Neuronal stem cell (in vitro differentiated cells): ENCODE measurements around the gene SERPINB3.

Experiments
- DNase-seq: peaks from one replicate; pipeline ENCODE4 v3.0.0-alpha.2; 2013; ENCODE audit warnings: low spot score
- H2AFZ ChIP-seq: one replicate; pipeline ENCODE4 v1.6.1; 2013; ENCODE audit warnings: mild to moderate bottlenecking, low read length, inconsistent platforms
- H2AK5ac ChIP-seq: 2 replicates; pipeline ENCODE4 v1.6.1; 2013; ENCODE audit warnings: low read depth, mild to moderate bottlenecking, inconsistent platforms, low read length, moderate library complexity, mixed read lengths
- H2BK120ac ChIP-seq: 2 replicates; pipeline ENCODE4 v1.6.1; 2013; ENCODE audit warnings: low read depth, mild to moderate bottlenecking, inconsistent platforms, low read length, moderate library complexity, mixed read lengths
- H2BK12ac ChIP-seq: one replicate; pipeline ENCODE4 v1.6.1; 2013; ENCODE audit warnings: low read length, inconsistent platforms
- H2BK15ac ChIP-seq: 2 replicates; pipeline ENCODE4 v1.6.1; 2013; ENCODE audit warnings: mild to moderate bottlenecking, low read length, inconsistent platforms, mixed read lengths
- H2BK5ac ChIP-seq: one replicate; pipeline ENCODE4 v1.6.1; 2013; ENCODE audit warnings: inconsistent platforms, mild to moderate bottlenecking, low read length, moderate library complexity
- H3K14ac ChIP-seq: one replicate; pipeline ENCODE4 v1.6.1; 2013; ENCODE audit warnings: low read length, inconsistent platforms
- H3K18ac ChIP-seq: 2 replicates; pipeline ENCODE4 v1.6.1; 2013; ENCODE audit warnings: low read length, inconsistent platforms
- H3K23ac ChIP-seq: 2 replicates; pipeline ENCODE4 v1.6.1; 2013; ENCODE audit warnings: low read depth, mild to moderate bottlenecking, mixed read lengths, low read length, inconsistent platforms; ENCODE audit not compliant: poor library complexity
- H3K27ac ChIP-seq: replicated peaks from 3 replicates; pipeline ENCODE4 v1.5.1; 2013; ENCODE audit warnings: low read length, inconsistent platforms
- H3K27me3 ChIP-seq, 3 experiments: 2 replicates each; pipeline ENCODE4 v1.6.1; 2013; ENCODE audit warnings: low read length in 3 of 3, mild to moderate bottlenecking in 2 of 3, inconsistent platforms in 1 of 3, low read depth in 1 of 3, mixed read lengths in 1 of 3, moderate library complexity in 1 of 3; ENCODE audit not compliant: control insufficient read depth in 3 of 3, insufficient read depth in 3 of 3
- H3K36me3 ChIP-seq, 2 donors: replicated peaks in 1 of 2; 2 replicates each; pipeline ENCODE4 v1.6.1; 2013; ENCODE audit warnings: low read length in 2 of 2; ENCODE audit not compliant: control insufficient read depth in 2 of 2, insufficient read depth in 2 of 2
- H3K4ac ChIP-seq: 2 replicates; pipeline ENCODE4 v1.6.1; 2013; ENCODE audit warnings: inconsistent platforms, mild to moderate bottlenecking, low read length, moderate library complexity
- H3K4me1 ChIP-seq, 2 donors: 1 replicate in 1 of 2; 2 replicates in 1 of 2; pipeline ENCODE4 v1.6.1; 2013; ENCODE audit warnings: low read length in 2 of 2, low read depth in 1 of 2; ENCODE audit not compliant: control insufficient read depth in 2 of 2, insufficient read depth in 1 of 2
- H3K4me2 ChIP-seq: one replicate; pipeline ENCODE4 v1.6.1; 2013; ENCODE audit warnings: mild to moderate bottlenecking, low read length, inconsistent platforms; ENCODE audit not compliant: insufficient read depth, poor library complexity, severe bottlenecking
- H3K4me3 ChIP-seq, 2 donors: 2 replicates each; pipeline ENCODE4 v1.5.1; 2013; ENCODE audit warnings: low read length in 2 of 2, mild to moderate bottlenecking in 2 of 2, inconsistent platforms in 1 of 2, moderate library complexity in 1 of 2
- H3K79me1 ChIP-seq: one replicate; pipeline ENCODE4 v1.6.1; 2013; ENCODE audit warnings: low read depth, mild to moderate bottlenecking, inconsistent platforms, low read length, moderate library complexity
- H3K9ac ChIP-seq: one replicate; pipeline ENCODE4 v1.6.1; 2013; ENCODE audit warnings: mild to moderate bottlenecking, low read depth, low read length, inconsistent platforms; ENCODE audit not compliant: poor library complexity
- H3K9me3 ChIP-seq, 2 donors: replicated peaks in 1 of 2; 2 replicates each; pipeline versions ENCODE3 to v1.6.1; 2013; ENCODE audit warnings: low read length in 2 of 2, mild to moderate bottlenecking in 2 of 2, inconsistent platforms in 1 of 2, low read depth in 1 of 2, mixed read lengths in 1 of 2, moderate library complexity in 1 of 2; ENCODE audit not compliant: control insufficient read depth in 2 of 2, insufficient read depth in 1 of 2
- H4K8ac ChIP-seq: one replicate; pipeline ENCODE4 v1.6.1; 2013; ENCODE audit warnings: low read depth, mild to moderate bottlenecking, inconsistent platforms, low read length, moderate library complexity
- H4K91ac ChIP-seq: one replicate; pipeline ENCODE4 v1.6.1; 2013; ENCODE audit warnings: low read length, low read depth, mild to moderate bottlenecking, inconsistent platforms; ENCODE audit not compliant: poor library complexity
- WGBS, 2 donors: extraction: QIAGEN DNeasy Blood & Tissue Kit; methylation state at CpG; one replicate each; pipeline ENCODE4 v1.1.7; 2013; ENCODE audit warnings: missing lambda C conversion rate in 2 of 2, mixed read lengths in 1 of 2; ENCODE audit not compliant: insufficient read length in 2 of 2, insufficient replicate concordance in 1 of 2; ENCODE audit errors: extremely low coverage in 2 of 2; 5-methylcytosine and 5-hydroxymethylcytosine counted together

Gene SERPINB3

GRCh38 chr18:63627819-63628218, 33.9 kb downstream of the SERPINB3 start:
- Histone ChIP-seq H2BK120ac (no peak overlapping the region), H3K27ac (no peak overlapping the region), H3K36me3 (peaks cover 0 to 2% of the 10 kb centered on the region in 2 donors), H3K9ac (no peak overlapping the region), H3K14ac (no peak overlapping the region), H3K4me3 (no peak overlapping the region), H2BK5ac (no peak overlapping the region), H2AFZ (no peak overlapping the region), H3K4me2 (no peak overlapping the region), H3K23ac (no peak overlapping the region), H2BK12ac (no peak overlapping the region), H2BK15ac (no peak overlapping the region), H4K8ac (no peak overlapping the region), H3K4me1 (no peaks in the 10 kb centered on the region), H3K9me3 (peaks cover 10 to 18% of the 10 kb centered on the region in 2 donors), H3K27me3 (peaks cover 0 to 2% (median 0%) of the 10 kb centered on the region in 3 experiments), H3K18ac (no peak overlapping the region), H2AK5ac (no peak overlapping the region), H3K4ac (no peak overlapping the region), H4K91ac (no peak overlapping the region), H3K79me1 (no peaks in the 10 kb centered on the region)
- no peak for DNase-seq

DNA sequence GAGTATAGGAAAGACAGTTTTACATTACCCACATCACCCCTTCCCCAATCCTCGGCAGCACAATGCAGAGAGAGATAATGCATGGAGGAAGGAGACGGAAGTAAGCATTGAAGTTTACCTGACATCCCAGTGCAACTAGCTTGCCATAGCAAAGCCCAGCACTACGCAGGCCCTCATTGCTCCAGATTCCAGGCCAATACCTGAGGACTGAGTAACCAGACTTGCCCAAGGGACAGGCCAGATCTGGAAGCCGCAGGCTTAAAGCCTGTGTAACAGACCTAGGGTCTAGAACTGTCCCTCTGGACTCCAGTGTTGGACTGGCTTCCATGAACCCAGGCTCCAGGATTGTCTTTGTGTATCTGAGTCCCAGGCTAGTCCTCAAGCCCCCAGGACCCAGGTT, 35.3 kb downstream of the SERPINB3 start:
- no peak overlapping the region for H2BK12ac ChIP-seq
- peaks cover 10 to 18% of the 10 kb centered on the region in 2 donors for H3K9me3 ChIP-seq
- H4K8ac ChIP-seq = no peak overlapping the region
- no peak overlapping the region for H2BK15ac ChIP-seq
- no peak overlapping the region for H4K91ac ChIP-seq
- peaks cover 0 to 2% (median 0%) of the 10 kb centered on the region in 3 experiments for H3K27me3 ChIP-seq
- no peak overlapping the region for H2BK120ac ChIP-seq
- H3K4me2 ChIP-seq = no peak overlapping the region
- H3K36me3 ChIP-seq = peaks cover 0 to 2% of the 10 kb centered on the region in 2 donors
- H2BK5ac ChIP-seq = no peak overlapping the region
- H3K14ac ChIP-seq = no peak overlapping the region
- H3K9ac ChIP-seq = no peak overlapping the region
- H3K27ac ChIP-seq = no peak overlapping the region
- no peaks in the 10 kb centered on the region for H3K4me1 ChIP-seq
- DNase-seq = no peak
- H3K23ac ChIP-seq = no peak overlapping the region
- WGBS, 2 donors = no CpG with 5 or more reads among the region's 4 CpGs
- no peak overlapping the region for H3K4ac ChIP-seq
- H2AK5ac ChIP-seq = no peak overlapping the region
- no peak overlapping the region for H3K18ac ChIP-seq
- no peak overlapping the region for H2AFZ ChIP-seq
- H3K4me3 ChIP-seq = no peak overlapping the region
- no peaks in the 10 kb centered on the region for H3K79me1 ChIP-seq

GRCh38 chr18:63624863-63625262, 36.8 kb downstream of the SERPINB3 start:
- H2BK12ac ChIP-seq = no peak overlapping the region
- no peak overlapping the region for H4K8ac ChIP-seq
- H3K4me3 ChIP-seq = peak overlapping the region in 1 of 2 donors; percentile 41
- no peak overlapping the region for H2AFZ ChIP-seq
- H3K14ac ChIP-seq = no peak overlapping the region
- no peak overlapping the region for H3K4ac ChIP-seq
- H2BK120ac ChIP-seq = no peak overlapping the region
- no peak overlapping the region for H3K23ac ChIP-seq
- H4K91ac ChIP-seq = no peak overlapping the region
- H3K79me1 ChIP-seq = no peaks in the 10 kb centered on the region
- peaks cover 10 to 18% of the 10 kb centered on the region in 2 donors for H3K9me3 ChIP-seq
- H2BK15ac ChIP-seq = no peak overlapping the region
- H2AK5ac ChIP-seq = no peak overlapping the region
- no peak overlapping the region for H2BK5ac ChIP-seq
- DNase-seq = no peak
- H3K18ac ChIP-seq = no peak overlapping the region
- H3K4me2 ChIP-seq = no peak overlapping the region
- H3K27ac ChIP-seq = no peak overlapping the region
- no peaks in the 10 kb centered on the region for H3K4me1 ChIP-seq
- no CpG with 5 or more reads among the region's 3 CpGs for WGBS, 2 donors
- H3K36me3 ChIP-seq = peaks cover 0 to 2% of the 10 kb centered on the region in 2 donors
- H3K27me3 ChIP-seq = peaks cover 0 to 2% (median 0%) of the 10 kb centered on the region in 3 experiments
- H3K9ac ChIP-seq = no peak overlapping the region

GRCh38 chr18:63619661-63620060, 42.0 kb downstream of the SERPINB3 start:
- Histone ChIP-seq H4K91ac (no peak overlapping the region), H2BK15ac (no peak overlapping the region), H2BK5ac (no peak overlapping the region), H3K36me3 (peaks cover 0 to 2% of the 10 kb centered on the region in 2 donors), H2AFZ (no peak overlapping the region), H3K4me2 (no peak overlapping the region), H3K23ac (no peak overlapping the region), H3K79me1 (no peaks in the 10 kb centered on the region), H3K18ac (no peak overlapping the region), H3K27me3 (no peaks in the 10 kb centered on the region), H2BK12ac (no peak overlapping the region), H3K4ac (no peak overlapping the region), H2AK5ac (no peak overlapping the region), H3K4me3 (no peak overlapping the region), H4K8ac (no peak overlapping the region), H3K9ac (no peak overlapping the region), H3K27ac (no peak overlapping the region), H3K14ac (no peak overlapping the region), H3K4me1 (no peaks in the 10 kb centered on the region), H3K9me3 (peaks cover 0 to 5% of the 10 kb centered on the region in 2 donors), H2BK120ac (no peak overlapping the region)
- no peak for DNase-seq
- no CpG with 5 or more reads among the region's 3 CpGs for WGBS, 2 donors
